Neuronal stem cell (in vitro differentiated cells): ENCODE results near the gene ATP2B3.
A peak's percentile ranks its signal among the peaks of the same experiment; 100 is the strongest.

Experiments used
- DNase-seq: peaks from one replicate; pipeline ENCODE4 v3.0.0-alpha.2; 2013; ENCODE audit warnings: low spot score
- H2AFZ ChIP-seq: one replicate; pipeline ENCODE4 v1.6.1; 2013; ENCODE audit warnings: mild to moderate bottlenecking, low read length, inconsistent platforms
- H2AK5ac ChIP-seq: 2 replicates; pipeline ENCODE4 v1.6.1; 2013; ENCODE audit warnings: low read depth, mild to moderate bottlenecking, inconsistent platforms, low read length, moderate library complexity, mixed read lengths
- H2BK120ac ChIP-seq: 2 replicates; pipeline ENCODE4 v1.6.1; 2013; ENCODE audit warnings: low read depth, mild to moderate bottlenecking, inconsistent platforms, low read length, moderate library complexity, mixed read lengths
- H2BK12ac ChIP-seq: one replicate; pipeline ENCODE4 v1.6.1; 2013; ENCODE audit warnings: low read length, inconsistent platforms
- H2BK15ac ChIP-seq: 2 replicates; pipeline ENCODE4 v1.6.1; 2013; ENCODE audit warnings: mild to moderate bottlenecking, low read length, inconsistent platforms, mixed read lengths
- H2BK5ac ChIP-seq: one replicate; pipeline ENCODE4 v1.6.1; 2013; ENCODE audit warnings: inconsistent platforms, mild to moderate bottlenecking, low read length, moderate library complexity
- H3K14ac ChIP-seq: one replicate; pipeline ENCODE4 v1.6.1; 2013; ENCODE audit warnings: low read length, inconsistent platforms
- H3K18ac ChIP-seq: 2 replicates; pipeline ENCODE4 v1.6.1; 2013; ENCODE audit warnings: low read length, inconsistent platforms
- H3K23ac ChIP-seq: 2 replicates; pipeline ENCODE4 v1.6.1; 2013; ENCODE audit warnings: low read depth, mild to moderate bottlenecking, mixed read lengths, low read length, inconsistent platforms; ENCODE audit not compliant: poor library complexity
- H3K27ac ChIP-seq: replicated peaks from 3 replicates; pipeline ENCODE4 v1.5.1; 2013; ENCODE audit warnings: low read length, inconsistent platforms
- H3K27me3 ChIP-seq, 3 experiments: 2 replicates each; pipeline ENCODE4 v1.6.1; 2013; ENCODE audit warnings: low read length in 3 of 3, mild to moderate bottlenecking in 2 of 3, inconsistent platforms in 1 of 3, low read depth in 1 of 3, mixed read lengths in 1 of 3, moderate library complexity in 1 of 3; ENCODE audit not compliant: control insufficient read depth in 3 of 3, insufficient read depth in 3 of 3
- H3K36me3 ChIP-seq, 2 donors: replicated peaks in 1 of 2; 2 replicates each; pipeline ENCODE4 v1.6.1; 2013; ENCODE audit warnings: low read length in 2 of 2; ENCODE audit not compliant: control insufficient read depth in 2 of 2, insufficient read depth in 2 of 2
- H3K4ac ChIP-seq: 2 replicates; pipeline ENCODE4 v1.6.1; 2013; ENCODE audit warnings: inconsistent platforms, mild to moderate bottlenecking, low read length, moderate library complexity
- H3K4me1 ChIP-seq, 2 donors: 1 replicate in 1 of 2; 2 replicates in 1 of 2; pipeline ENCODE4 v1.6.1; 2013; ENCODE audit warnings: low read length in 2 of 2, low read depth in 1 of 2; ENCODE audit not compliant: control insufficient read depth in 2 of 2, insufficient read depth in 1 of 2
- H3K4me2 ChIP-seq: one replicate; pipeline ENCODE4 v1.6.1; 2013; ENCODE audit warnings: mild to moderate bottlenecking, low read length, inconsistent platforms; ENCODE audit not compliant: insufficient read depth, poor library complexity, severe bottlenecking
- H3K4me3 ChIP-seq, 2 donors: 2 replicates each; pipeline ENCODE4 v1.5.1; 2013; ENCODE audit warnings: low read length in 2 of 2, mild to moderate bottlenecking in 2 of 2, inconsistent platforms in 1 of 2, moderate library complexity in 1 of 2
- H3K79me1 ChIP-seq: one replicate; pipeline ENCODE4 v1.6.1; 2013; ENCODE audit warnings: low read depth, mild to moderate bottlenecking, inconsistent platforms, low read length, moderate library complexity
- H3K9ac ChIP-seq: one replicate; pipeline ENCODE4 v1.6.1; 2013; ENCODE audit warnings: mild to moderate bottlenecking, low read depth, low read length, inconsistent platforms; ENCODE audit not compliant: poor library complexity
- H3K9me3 ChIP-seq, 2 donors: replicated peaks in 1 of 2; 2 replicates each; pipeline versions ENCODE3 to v1.6.1; 2013; ENCODE audit warnings: low read length in 2 of 2, mild to moderate bottlenecking in 2 of 2, inconsistent platforms in 1 of 2, low read depth in 1 of 2, mixed read lengths in 1 of 2, moderate library complexity in 1 of 2; ENCODE audit not compliant: control insufficient read depth in 2 of 2, insufficient read depth in 1 of 2
- H4K8ac ChIP-seq: one replicate; pipeline ENCODE4 v1.6.1; 2013; ENCODE audit warnings: low read depth, mild to moderate bottlenecking, inconsistent platforms, low read length, moderate library complexity
- H4K91ac ChIP-seq: one replicate; pipeline ENCODE4 v1.6.1; 2013; ENCODE audit warnings: low read length, low read depth, mild to moderate bottlenecking, inconsistent platforms; ENCODE audit not compliant: poor library complexity
- WGBS, 2 donors: extraction: QIAGEN DNeasy Blood & Tissue Kit; methylation state at CpG; one replicate each; pipeline ENCODE4 v1.1.7; 2013; ENCODE audit warnings: missing lambda C conversion rate in 2 of 2, mixed read lengths in 1 of 2; ENCODE audit not compliant: insufficient read length in 2 of 2, insufficient replicate concordance in 1 of 2; ENCODE audit errors: extremely low coverage in 2 of 2; 5-methylcytosine and 5-hydroxymethylcytosine counted together

The ATP2B3 gene

DNA sequence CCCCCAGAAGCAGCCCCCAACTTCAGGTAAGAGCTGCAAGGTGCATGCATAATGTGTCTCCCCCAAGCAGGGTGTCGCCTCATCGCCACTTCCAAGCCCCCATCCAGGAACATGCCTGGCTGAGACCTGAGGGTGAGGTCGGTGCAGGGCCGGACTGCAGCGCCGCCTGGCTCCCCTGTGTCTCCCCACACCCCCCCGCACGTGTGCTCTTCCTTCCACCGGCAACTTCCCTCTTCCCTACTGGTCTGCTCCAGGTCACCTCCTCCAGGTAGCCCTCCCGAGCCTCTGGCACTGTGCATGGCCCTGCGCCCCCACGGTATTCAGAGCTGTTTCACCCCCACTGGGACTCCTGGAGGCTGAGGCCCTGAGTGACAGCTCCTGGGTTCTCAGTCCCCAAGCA lies 24.9 kb upstream of the ATP2B3 start:
- Histone ChIP-seq H4K8ac (no peak overlapping the region), H2BK120ac (no peak overlapping the region), H2BK5ac (no peak overlapping the region), H3K36me3 (no peaks in the 10 kb centered on the region), H2BK12ac (no peak overlapping the region), H2AFZ (no peak overlapping the region), H3K4ac (peak overlapping the region; percentile 37), H2AK5ac (no peak overlapping the region), H3K14ac (no peak overlapping the region), H3K79me1 (no peaks in the 10 kb centered on the region), H3K4me3 (no peak overlapping the region), H3K23ac (no peak overlapping the region), H3K4me2 (no peak overlapping the region), H3K9ac (no peak overlapping the region), H3K4me1 (peaks cover 13 to 24% of the 10 kb centered on the region in 2 donors), H4K91ac (no peak overlapping the region), H3K27me3 (peaks cover 0 to 26% (median 0%) of the 10 kb centered on the region in 3 experiments), H3K9me3 (no peaks in the 10 kb centered on the region), H3K18ac (no peak overlapping the region), H2BK15ac (no peak overlapping the region), H3K27ac (no peak overlapping the region)
- WGBS, 2 donors: no CpG with 5 or more reads among the region's 12 CpGs
- DNase-seq: no peak

DNA sequence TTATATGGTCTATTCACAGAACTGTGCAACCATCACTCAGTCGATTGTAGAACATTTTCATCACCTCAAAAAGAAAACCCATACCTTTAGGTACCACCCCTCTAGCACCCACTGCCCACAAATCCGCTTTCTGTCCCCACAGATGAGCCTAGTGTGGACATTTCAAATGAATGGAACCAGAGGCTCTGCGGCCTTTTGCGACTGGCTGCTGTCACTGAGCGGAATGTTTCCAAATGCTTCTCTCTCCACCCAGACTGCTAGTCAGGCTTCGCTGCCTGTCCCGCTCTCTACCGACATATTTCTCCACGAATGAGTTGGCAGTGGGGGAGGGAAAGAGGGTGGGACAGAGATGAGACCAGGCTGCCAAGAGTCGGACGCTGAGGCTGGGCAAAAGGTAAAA lies 24.4 kb upstream of the ATP2B3 start:
- no CpG with 5 or more reads among the region's 11 CpGs for WGBS, 2 donors
- no peak overlapping the region for H3K27ac ChIP-seq

DNA sequence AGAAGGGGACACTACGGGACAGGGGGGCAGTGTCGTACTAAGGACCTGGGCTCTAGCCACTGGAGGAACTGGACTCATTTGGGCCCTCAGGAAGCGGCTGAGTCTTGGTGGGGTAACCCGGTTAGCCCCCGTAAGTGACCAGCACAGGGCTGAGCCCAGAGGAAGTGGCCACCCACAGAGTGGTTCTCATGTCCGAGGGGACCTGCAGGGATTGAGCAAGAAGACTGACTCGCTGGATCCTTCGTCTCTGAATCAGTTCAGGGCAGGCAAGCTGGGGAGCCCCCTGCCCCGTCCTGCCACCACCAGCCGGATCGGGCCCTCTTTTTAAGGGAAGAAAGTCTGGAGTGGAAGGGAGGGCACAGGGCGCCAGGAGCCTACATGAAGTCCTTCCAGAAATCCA lies 23.4 kb upstream of the ATP2B3 start:
- H3K27ac ChIP-seq: no peak overlapping the region
- H3K4ac ChIP-seq: no peak overlapping the region
- peaks cover 0 to 24% (median 0%) of the 10 kb centered on the region in 3 experiments for H3K27me3 ChIP-seq
- peak overlapping the region; percentile 30 for H4K91ac ChIP-seq
- no peak overlapping the region for H3K23ac ChIP-seq
- no peak overlapping the region for H3K4me2 ChIP-seq
- no peak overlapping the region for H3K18ac ChIP-seq
- no peak overlapping the region for H2BK12ac ChIP-seq
- no peak overlapping the region for H3K9ac ChIP-seq
- WGBS, 2 donors: no CpG with 5 or more reads among the region's 12 CpGs
- no peak for DNase-seq
- H3K9me3 ChIP-seq: no peaks in the 10 kb centered on the region
- peak overlapping the region; percentile 39 for H2BK5ac ChIP-seq
- peak overlapping the region; percentile 26 for H2BK15ac ChIP-seq
- H3K4me1 ChIP-seq: peaks cover 10 to 13% of the 10 kb centered on the region in 2 donors
- no peak overlapping the region for H2AFZ ChIP-seq
- H3K79me1 ChIP-seq: no peaks in the 10 kb centered on the region
- no peak overlapping the region for H4K8ac ChIP-seq
- H3K14ac ChIP-seq: no peak overlapping the region
- H3K4me3 ChIP-seq: no peak overlapping the region
- H2BK120ac ChIP-seq: no peak overlapping the region
- peak overlapping the region; percentile 88 for H2AK5ac ChIP-seq
- no peaks in the 10 kb centered on the region for H3K36me3 ChIP-seq

More for the DNA sequence above, 24.4 kb upstream of the ATP2B3 start:
- Histone ChIP-seq H3K36me3 (no peaks in the 10 kb centered on the region), H3K4me1 (peaks cover 11 to 23% of the 10 kb centered on the region in 2 donors), H2BK15ac (no peak overlapping the region), H3K79me1 (no peaks in the 10 kb centered on the region), H3K4me2 (no peak overlapping the region), H2AFZ (no peak overlapping the region), H2BK12ac (no peak overlapping the region), H3K4ac (no peak overlapping the region), H4K91ac (no peak overlapping the region), H2AK5ac (no peak overlapping the region), H3K14ac (no peak overlapping the region), H4K8ac (no peak overlapping the region), H3K23ac (no peak overlapping the region), H2BK120ac (no peak overlapping the region), H3K9me3 (no peaks in the 10 kb centered on the region), H3K27me3 (peaks cover 0 to 26% (median 0%) of the 10 kb centered on the region in 3 experiments), H2BK5ac (no peak overlapping the region), H3K4me3 (no peak overlapping the region), H3K18ac (no peak overlapping the region), H3K9ac (no peak overlapping the region)
- DNase-seq: no peak

DNA sequence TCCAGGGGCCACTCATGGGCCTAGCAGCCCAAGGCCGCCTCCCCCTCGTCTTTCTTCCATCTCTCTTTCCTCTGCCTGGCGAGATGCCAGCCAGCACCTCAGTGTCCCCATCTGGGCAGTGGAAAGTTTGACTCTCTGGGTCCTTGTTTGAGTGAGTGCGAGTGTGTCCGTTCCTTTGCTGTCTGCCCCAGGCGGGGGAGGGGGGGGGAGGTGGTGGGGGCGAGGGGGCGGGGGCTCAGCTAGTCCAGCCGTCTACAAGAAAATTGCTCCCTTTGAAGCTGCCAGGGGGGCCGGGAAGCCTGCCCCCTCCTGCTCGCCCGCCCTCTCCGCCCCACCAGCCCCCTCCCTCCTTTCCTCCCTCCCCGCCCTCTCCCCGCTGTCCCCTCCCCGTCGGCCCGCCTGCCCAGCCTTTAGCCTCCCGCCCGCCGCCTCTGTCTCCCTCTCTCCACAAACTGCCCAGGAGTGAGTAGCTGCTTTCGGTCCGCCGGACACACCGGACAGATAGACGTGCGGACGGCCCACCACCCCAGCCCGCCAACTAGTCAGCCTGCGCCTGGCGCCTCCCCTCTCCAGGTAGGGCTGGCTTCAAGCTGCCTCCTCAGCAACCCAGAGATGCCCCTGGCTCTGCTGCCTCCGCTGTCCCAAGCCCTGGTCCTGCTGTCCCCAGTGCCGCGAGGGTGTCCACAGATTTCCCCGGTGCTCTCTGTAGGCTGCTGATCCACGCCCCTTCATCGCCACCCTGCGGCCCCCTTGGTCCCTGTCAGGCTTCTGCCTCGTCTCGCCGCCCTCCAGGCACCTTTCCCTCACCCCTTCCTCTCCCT lies 22.7 kb upstream of the ATP2B3 start, which contains the start of gene BGN:
TSS of gene BGN (plus strand) at position 440 of the 821 bp plus-strand sequence. CDS start 9,652 bp downstream, outside the sequence.
- peak within 1 kb of the TSS; percentile 88 for H2AK5ac ChIP-seq
- H2BK15ac ChIP-seq: peak within 1 kb of the TSS; percentile 26
- H4K8ac ChIP-seq: no peak within 1 kb of the TSS
- peak within 1 kb of the TSS; percentile 30 for H4K91ac ChIP-seq
- no peaks in the 10 kb centered on the region for H3K36me3 ChIP-seq
- no peaks in the 10 kb centered on the region for H3K79me1 ChIP-seq
- H3K4ac ChIP-seq: no peak within 1 kb of the TSS
- no peak within 1 kb of the TSS for H3K23ac ChIP-seq
- peak within 1 kb of the TSS; percentile 81 for H3K9ac ChIP-seq
- H3K4me3 ChIP-seq: peak within 1 kb of the TSS in 1 of 2 donors; percentile 44
- H2BK120ac ChIP-seq: no peak within 1 kb of the TSS
- no CpG with 5 or more reads among the region's 41 CpGs for WGBS, 2 donors
- H3K27me3 ChIP-seq: peaks cover 0 to 22% (median 0%) of the 10 kb centered on the region in 3 experiments
- H3K9me3 ChIP-seq: no peaks in the 10 kb centered on the region
- no peak for DNase-seq
- peaks cover 10 to 13% of the 10 kb centered on the region in 2 donors for H3K4me1 ChIP-seq
- peak within 1 kb of the TSS; percentile 22 for H2BK12ac ChIP-seq
- H2BK5ac ChIP-seq: peak within 1 kb of the TSS; percentile 39
- peak within 1 kb of the TSS; percentile 83 for H2AFZ ChIP-seq
- peak within 1 kb of the TSS; percentile 38 for H3K18ac ChIP-seq
- no peak within 1 kb of the TSS for H3K27ac ChIP-seq
- H3K14ac ChIP-seq: no peak within 1 kb of the TSS
- H3K4me2 ChIP-seq: peak within 1 kb of the TSS; percentile 23
